NB4 (cell line): Measurements from ENCODE around the gene SEPHS1.

Experiments used
- MYC ChIP-seq: IDR thresholded peaks from 2 replicates; pipeline ENCODE4 v1.6.1; 2011; ENCODE audit warnings: low read depth, low read length
- POLR2A ChIP-seq: IDR thresholded peaks from 2 replicates; pipeline ENCODE4 v1.6.1; 2011; ENCODE audit warnings: mild to moderate bottlenecking; ENCODE audit not compliant: insufficient read length; ENCODE audit errors: extremely low read depth
- TF ChIP-seq, protein P1 (sequence below): IDR thresholded peaks from one replicate; pipeline ENCODE4 v1.5.1; 2012; ENCODE audit warnings: low read depth, low read length
- TF ChIP-seq, protein P2 (sequence below): IDR thresholded peaks from 2 replicates; pipeline ENCODE4 v1.6.1; 2011; ENCODE audit warnings: low read depth, low read length

DNA sequence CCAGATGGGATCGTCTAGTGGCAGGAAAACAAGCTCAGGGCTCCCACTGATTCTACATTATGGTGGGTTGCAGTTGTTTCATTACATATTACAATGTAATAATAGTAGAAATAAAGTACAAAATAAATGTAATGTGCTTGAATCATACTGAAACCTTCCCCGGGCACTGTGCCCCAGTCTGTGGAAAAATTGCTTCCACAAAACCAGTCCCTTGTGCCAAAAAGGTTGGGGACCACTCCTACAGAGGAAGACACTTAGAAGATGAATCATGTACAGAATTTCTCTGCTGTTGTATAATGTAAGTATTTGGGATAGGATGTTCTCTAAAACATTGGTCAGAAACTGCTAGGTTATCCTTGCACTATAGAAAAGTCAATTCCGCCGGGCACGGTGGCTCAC, 36.9 kb downstream of the SEPHS1 start:
- TF ChIP-seq, protein P1, sequence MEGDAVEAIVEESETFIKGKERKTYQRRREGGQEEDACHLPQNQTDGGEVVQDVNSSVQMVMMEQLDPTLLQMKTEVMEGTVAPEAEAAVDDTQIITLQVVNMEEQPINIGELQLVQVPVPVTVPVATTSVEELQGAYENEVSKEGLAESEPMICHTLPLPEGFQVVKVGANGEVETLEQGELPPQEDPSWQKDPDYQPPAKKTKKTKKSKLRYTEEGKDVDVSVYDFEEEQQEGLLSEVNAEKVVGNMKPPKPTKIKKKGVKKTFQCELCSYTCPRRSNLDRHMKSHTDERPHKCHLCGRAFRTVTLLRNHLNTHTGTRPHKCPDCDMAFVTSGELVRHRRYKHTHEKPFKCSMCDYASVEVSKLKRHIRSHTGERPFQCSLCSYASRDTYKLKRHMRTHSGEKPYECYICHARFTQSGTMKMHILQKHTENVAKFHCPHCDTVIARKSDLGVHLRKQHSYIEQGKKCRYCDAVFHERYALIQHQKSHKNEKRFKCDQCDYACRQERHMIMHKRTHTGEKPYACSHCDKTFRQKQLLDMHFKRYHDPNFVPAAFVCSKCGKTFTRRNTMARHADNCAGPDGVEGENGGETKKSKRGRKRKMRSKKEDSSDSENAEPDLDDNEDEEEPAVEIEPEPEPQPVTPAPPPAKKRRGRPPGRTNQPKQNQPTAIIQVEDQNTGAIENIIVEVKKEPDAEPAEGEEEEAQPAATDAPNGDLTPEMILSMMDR: no peak
- TF ChIP-seq POLR2A: no peak
- TF ChIP-seq MYC: no peak
- TF ChIP-seq, protein P2, sequence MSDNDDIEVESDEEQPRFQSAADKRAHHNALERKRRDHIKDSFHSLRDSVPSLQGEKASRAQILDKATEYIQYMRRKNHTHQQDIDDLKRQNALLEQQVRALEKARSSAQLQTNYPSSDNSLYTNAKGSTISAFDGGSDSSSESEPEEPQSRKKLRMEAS: no peak
